Breast epithelium (tissue), 3 donors: ENCODE data around the gene PDGFC.

ENCODE experiments used
- CTCF ChIP-seq, 3 donors: fragments of 450-650 bp; IDR thresholded peaks; one replicate each; pipeline ENCODE4 v1.5.1; 2016 to 2017; ENCODE audit warnings: antibody characterized with exemption in 3 of 3, mild to moderate bottlenecking in 3 of 3, moderate library complexity in 3 of 3
- POLR2A ChIP-seq: fragments of 450-650 bp; IDR thresholded peaks from one replicate; pipeline ENCODE4 v1.6.1; 2016; ENCODE audit warnings: antibody characterized with exemption, mild to moderate bottlenecking, moderate library complexity
- POLR2AphosphoS5 ChIP-seq, 3 donors: sonication (generic); formaldehyde crosslinking; IDR thresholded peaks; one replicate each; pipeline ENCODE4 v1.6.1; 2017; ENCODE audit warnings: antibody characterized with exemption in 3 of 3

- TF ChIP-seq CTCF (IDR thresholded peaks at IDR 0.05) (no peak), POLR2A (no peak), POLR2AphosphoS5 (IDR thresholded peaks at IDR 0.05) (no peak)
Measured at GRCh38 chr4:156797206-156797605, 174.4 kb downstream of the PDGFC start.
